Ectodermal cell (in vitro differentiated cells): ENCODE measurements around the gene PITPNM2.

Source experiments
- H3K27ac ChIP-seq: 2 replicates; pipeline ENCODE4 v1.7.0; 2013; ENCODE audit warnings: mild to moderate bottlenecking, low read depth, low read length; ENCODE audit not compliant: insufficient read depth, poor library complexity, severe bottlenecking
- H3K27me3 ChIP-seq: 2 replicates; pipeline ENCODE4 v1.7.0; 2013; ENCODE audit warnings: mild to moderate bottlenecking, low read length; ENCODE audit not compliant: insufficient read depth, control insufficient read depth, poor library complexity, severe bottlenecking
- H3K36me3 ChIP-seq: one replicate; pipeline ENCODE4 v1.7.0; 2013; ENCODE audit warnings: low read length; ENCODE audit not compliant: control insufficient read depth, insufficient read depth
- H3K4me1 ChIP-seq: one replicate; pipeline ENCODE4 v1.7.0; 2013; ENCODE audit warnings: low read length; ENCODE audit not compliant: control insufficient read depth, insufficient read depth
- H3K4me3 ChIP-seq: 2 replicates; pipeline ENCODE4 v1.7.0; 2013; ENCODE audit warnings: low read depth, low read length, control low read depth; ENCODE audit not compliant: insufficient read depth
- H3K9me3 ChIP-seq: 2 replicates; pipeline ENCODE4 v1.7.0; 2013; ENCODE audit warnings: mild to moderate bottlenecking, low read length, moderate library complexity; ENCODE audit not compliant: control insufficient read depth
- WGBS, 2 experiments: methylation state at CpG; one replicate each; pipeline ENCODE4 v1.1.7; 2013; ENCODE audit warnings: missing lambda C conversion rate in 2 of 2; 5-methylcytosine and 5-hydroxymethylcytosine counted together

PITPNM2 gene

GRCh38 chr12:123148223-123148622, 2.7 kb downstream of the PITPNM2 start:
- no peaks in the 10 kb centered on the region for H3K4me1 ChIP-seq
- H3K27ac ChIP-seq = no peak overlapping the region
- peaks cover 47% of the 10 kb centered on the region for H3K27me3 ChIP-seq
- H3K4me3 ChIP-seq = no peak overlapping the region
- no peaks in the 10 kb centered on the region for H3K9me3 ChIP-seq
- 82% methylated on average over 9 of the region's 9 CpGs for WGBS, 2 experiments
- no peaks in the 10 kb centered on the region for H3K36me3 ChIP-seq

- Histone ChIP-seq H3K4me1 (peaks cover 11% of the 10 kb centered on the region), H3K9me3 (no peaks in the 10 kb centered on the region), H3K27ac (no peak overlapping the region), H3K4me3 (no peak overlapping the region), H3K36me3 (no peaks in the 10 kb centered on the region), H3K27me3 (peaks cover 31% of the 10 kb centered on the region)
- WGBS, 2 experiments = 88 to 100% methylated on average over 2 of the region's 2 CpGs
Observed at GRCh38 chr12:123145211-123145610, 5.7 kb downstream of the PITPNM2 start.

DNA sequence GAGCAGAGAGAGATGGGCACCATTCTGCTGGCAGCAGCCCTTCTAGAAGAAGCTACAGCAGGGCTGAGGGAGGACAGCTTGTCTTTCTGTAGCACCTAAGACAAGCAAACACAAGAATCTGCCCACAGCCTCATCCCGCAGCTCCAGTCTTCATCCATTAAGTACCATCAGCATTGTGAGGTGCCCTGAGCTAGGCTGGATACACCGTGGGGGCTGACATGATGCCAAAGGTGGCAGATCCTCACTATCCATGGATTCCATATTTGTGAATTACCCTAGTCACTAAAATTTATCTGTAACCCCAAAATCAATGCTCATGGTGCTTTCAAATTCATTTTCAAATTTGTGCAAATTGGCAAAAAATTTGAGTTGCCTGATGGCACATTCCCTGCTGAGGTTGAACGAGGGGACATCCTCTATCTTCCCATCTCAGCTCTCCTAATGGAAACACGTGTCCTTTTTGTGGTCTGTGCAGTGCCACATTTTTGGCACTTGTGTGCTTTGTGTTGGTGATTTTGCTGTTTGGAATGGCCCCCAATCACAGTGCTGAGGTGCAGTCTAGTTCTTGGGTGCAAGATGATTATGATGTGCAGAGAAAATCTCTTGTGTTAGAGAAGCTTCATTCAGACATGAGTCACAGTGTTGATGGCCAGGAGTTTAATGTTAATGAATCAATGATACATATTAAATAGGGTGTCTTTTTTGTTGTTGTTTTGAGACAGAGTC, 7.0 kb downstream of the PITPNM2 start:
- H3K4me1 ChIP-seq = peaks cover 19% of the 10 kb centered on the region
- peaks cover 17% of the 10 kb centered on the region for H3K27me3 ChIP-seq
- no peaks in the 10 kb centered on the region for H3K9me3 ChIP-seq
- no peak overlapping the region for H3K4me3 ChIP-seq
- WGBS, 2 experiments = 93 to 94% methylated on average over 4 of the region's 4 CpGs
- H3K27ac ChIP-seq = no peak overlapping the region
- no peaks in the 10 kb centered on the region for H3K36me3 ChIP-seq

DNA sequence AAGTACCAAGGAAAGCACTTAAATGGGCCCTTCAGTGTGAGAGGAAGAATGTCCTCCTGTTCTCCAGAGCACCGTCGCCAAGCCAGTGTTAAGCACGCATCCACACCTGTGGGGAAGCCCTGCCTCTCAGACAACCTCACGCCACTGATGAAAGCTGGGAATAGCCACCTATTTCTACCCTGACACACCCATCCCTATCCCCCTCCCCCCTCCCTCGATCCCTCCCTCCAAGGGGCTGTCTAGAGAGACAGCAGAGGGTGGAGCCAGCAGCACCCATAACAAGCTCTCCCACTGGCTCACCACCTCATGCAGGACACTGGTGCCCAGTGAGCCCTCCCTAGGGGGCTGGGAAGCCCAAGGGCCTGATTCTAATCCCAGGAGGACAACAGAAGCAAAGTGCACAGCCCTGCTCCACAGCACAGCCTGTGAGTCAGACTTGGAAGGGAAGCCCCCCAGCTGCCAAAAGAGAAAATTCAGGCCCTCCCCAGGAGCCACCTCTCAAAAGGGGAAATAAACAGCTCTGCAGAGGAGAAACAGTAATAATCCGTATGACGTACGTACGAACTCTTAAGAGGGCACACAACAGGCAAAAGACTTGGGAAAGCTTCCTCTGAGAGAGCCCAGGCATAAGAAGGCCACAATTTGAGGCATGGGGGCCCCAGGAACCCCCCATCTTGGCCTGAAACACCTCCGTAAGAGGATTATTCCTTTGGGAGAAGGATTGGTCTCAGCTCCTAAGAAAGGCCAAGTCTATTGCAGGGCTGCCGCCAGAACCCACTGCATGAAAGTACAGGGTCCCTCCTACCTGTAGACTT, 7.8 kb downstream of the PITPNM2 start:
- no peaks in the 10 kb centered on the region for H3K36me3 ChIP-seq
- 87 to 89% methylated on average over 10 of the region's 11 CpGs for WGBS, 2 experiments

GRCh38 chr12:123142518-123142840, 8.4 kb downstream of the PITPNM2 start:
- no peaks in the 10 kb centered on the region for H3K36me3 ChIP-seq
- H3K4me3 ChIP-seq = no peak overlapping the region
- peaks cover 4% of the 10 kb centered on the region for H3K27me3 ChIP-seq
- no peaks in the 10 kb centered on the region for H3K9me3 ChIP-seq
- no peak overlapping the region for H3K27ac ChIP-seq
- H3K4me1 ChIP-seq = peaks cover 19% of the 10 kb centered on the region
- 82 to 91% methylated on average over 5 of the region's 5 CpGs for WGBS, 2 experiments

More for the DNA sequence above, 7.8 kb downstream of the PITPNM2 start:
- peaks cover 19% of the 10 kb centered on the region for H3K4me1 ChIP-seq
- H3K9me3 ChIP-seq = no peaks in the 10 kb centered on the region
- no peak overlapping the region for H3K27ac ChIP-seq
- peaks cover 10% of the 10 kb centered on the region for H3K27me3 ChIP-seq
- no peak overlapping the region for H3K4me3 ChIP-seq

- 67 to 70% methylated on average over 15 of the region's 15 CpGs for WGBS, 2 experiments
- peak overlapping the region; percentile 47 for H3K27ac ChIP-seq
- H3K36me3 ChIP-seq = no peaks in the 10 kb centered on the region
Observed at GRCh38 chr12:123141615-123142517, 9.0 kb downstream of the PITPNM2 start.

GRCh38 chr12:123140676-123141614, 9.9 kb downstream of the PITPNM2 start:
- 84 to 90% methylated on average over 6 of the region's 6 CpGs for whole genome bisulfite sequencing, 2 experiments
- Histone ChIP-seq H3K36me3 (no peaks in the 10 kb centered on the region), H3K4me1 (peaks cover 19% of the 10 kb centered on the region), H3K9me3 (no peaks in the 10 kb centered on the region), H3K27me3 (no peaks in the 10 kb centered on the region), H3K27ac (no peak overlapping the region), H3K4me3 (no peak overlapping the region)

More at GRCh38 chr12:123141615-123142517, 9.0 kb downstream of the PITPNM2 start:
- Histone ChIP-seq H3K4me1 (peaks cover 19% of the 10 kb centered on the region), H3K27me3 (peaks cover 2% of the 10 kb centered on the region), H3K9me3 (no peaks in the 10 kb centered on the region), H3K4me3 (no peak overlapping the region)

GRCh38 chr12:123139926-123140675, 10.8 kb downstream of the PITPNM2 start:
- Histone ChIP-seq H3K27ac (no peak overlapping the region), H3K9me3 (no peaks in the 10 kb centered on the region), H3K4me1 (peaks cover 19% of the 10 kb centered on the region), H3K4me3 (no peak overlapping the region), H3K27me3 (no peaks in the 10 kb centered on the region), H3K36me3 (no peaks in the 10 kb centered on the region)
- WGBS, 2 experiments = 70 to 71% methylated on average over 6 of the region's 6 CpGs

- no peaks in the 10 kb centered on the region for H3K36me3 ChIP-seq
- no peak overlapping the region for H3K27ac ChIP-seq
- H3K4me1 ChIP-seq = peaks cover 12% of the 10 kb centered on the region
- H3K27me3 ChIP-seq = no peaks in the 10 kb centered on the region
- H3K9me3 ChIP-seq = no peaks in the 10 kb centered on the region
- 64 to 68% methylated on average over 7 to 8 of the region's 8 CpGs for WGBS, 2 experiments
- H3K4me3 ChIP-seq = no peak overlapping the region
Observed at GRCh38 chr12:123135688-123136087, 15.2 kb downstream of the PITPNM2 start.
